GM12878 (cell line): Measurements from ENCODE around the gene TSEN54. TPM values are rescaled to one million over a fixed set of nuclear protein-coding genes. Genes with fewer than 3 reads are reported as not detected.

ENCODE experiments used
- BCL11A ChIP-seq: IDR thresholded peaks from 2 replicates; pipeline ENCODE4 v1.6.1; 2011; ENCODE audit warnings: low read depth, low read length
- BMI1 ChIP-seq: fragments of 450-650 bp; IDR thresholded peaks from 2 replicates; pipeline ENCODE4 v1.6.1; 2016; ENCODE audit warnings: mild to moderate bottlenecking, moderate library complexity, borderline replicate concordance
- DPF2 ChIP-seq: fragments of 450-650 bp; IDR thresholded peaks from 2 replicates; pipeline ENCODE4 v1.6.1; 2017; ENCODE audit warnings: mild to moderate bottlenecking
- EED ChIP-seq: sonication (generic); IDR thresholded peaks from 2 replicates; pipeline ENCODE4 v1.6.1; 2016; ENCODE audit warnings: antibody characterized with exemption, low read depth
- ESRRA ChIP-seq: IDR thresholded peaks from 2 replicates; pipeline ENCODE4 v1.6.1; 2012; ENCODE audit warnings: mild to moderate bottlenecking, low read length, improper control_type of control experiment
- EZH2 ChIP-seq: IDR thresholded peaks from 2 replicates; pipeline ENCODE4 v1.6.1; 2012; ENCODE audit warnings: low read depth, mild to moderate bottlenecking, control low read depth, inconsistent platforms, low read length, borderline replicate concordance; ENCODE audit not compliant: control insufficient read depth
- FOS ChIP-seq: IDR thresholded peaks from 3 replicates; pipeline ENCODE4 v1.6.1; 2011; ENCODE audit warnings: borderline replicate concordance; ENCODE audit not compliant: insufficient read length; ENCODE audit errors: extremely low read depth
- NFYB ChIP-seq: IDR thresholded peaks from 2 replicates; pipeline ENCODE4 v1.6.1; 2011; ENCODE audit warnings: low read depth, mild to moderate bottlenecking, low read length, improper control_type of control experiment, moderate library complexity; ENCODE audit not compliant: insufficient read depth
- NR2F1 ChIP-seq: fragments of 450-650 bp; conservative IDR thresholded peaks from 2 replicates; pipeline ENCODE4 v1.6.1; 2017; ENCODE audit warnings: mild to moderate bottlenecking
- SMARCA5 ChIP-seq: fragments of 450-650 bp; IDR thresholded peaks from 2 replicates; pipeline ENCODE4 v1.6.1; 2017; ENCODE audit warnings: mild to moderate bottlenecking
- ZNF217 ChIP-seq: fragments of 450-650 bp; IDR thresholded peaks from 2 replicates; pipeline ENCODE4 v1.6.1; 2017; ENCODE audit warnings: antibody characterized with exemption, mild to moderate bottlenecking
- ZNF622 ChIP-seq: fragments of 450-650 bp; IDR thresholded peaks from 2 replicates; pipeline ENCODE4 v1.6.1; 2017; ENCODE audit warnings: mild to moderate bottlenecking, inconsistent platforms
- polyA plus RNA-seq, 11 experiments: library from polyadenylated mRNA; depleted of rRNA in 4 of 11; unstranded in 6 of 11; stranded (reverse) in 5 of 11; fragments of >200 nt; fragmentation: Nextera tagmentation in 4 of 11; fragmentation: Illumina TruSeq in 1 of 11; extraction: Ambion mirVana in 4 of 11; extraction: Trizol in 1 of 11; gene quantifications; 1 replicate in 1 of 11; 2 replicates in 10 of 11; pipeline versions ENCODE4 v1.2.1 to v1.2.3, GENCODE V29; 2011 to 2016; ENCODE audit warnings: inconsistent platforms in 2 of 11, missing spikeins in 2 of 11, low read depth in 1 of 11
- total RNA-seq, 4 experiments: library from RNA; depleted of rRNA in 3 of 4; stranded (reverse); fragments of >200 nt in 3 of 4; fragmentation: Illumina TruSeq in 1 of 4; extraction: Trizol in 1 of 4; gene quantifications; 2 replicates each; pipeline versions ENCODE4 v1.2.1 to v1.2.3, GENCODE V29; 2013 to 2021
- TF ChIP-seq, protein P1 (sequence below): fragments of 450-650 bp; IDR thresholded peaks from 2 replicates; pipeline ENCODE4 v1.6.1; 2017; ENCODE audit warnings: antibody characterized with exemption, mild to moderate bottlenecking, moderate library complexity
- TF ChIP-seq, protein P2 (sequence below): fragments of 450-650 bp; IDR thresholded peaks from 2 replicates; pipeline ENCODE4 v1.6.1; 2018; ENCODE audit warnings: borderline replicate concordance, mild to moderate bottlenecking; ENCODE audit not compliant: partially characterized antibody
- TF ChIP-seq, protein P3 (sequence below): fragments of 450-650 bp; formaldehyde crosslinking; IDR thresholded peaks from 2 replicates; pipeline ENCODE4 v1.4.0; 2020; ENCODE audit warnings: mild to moderate bottlenecking, moderate library complexity
- TF ChIP-seq, protein P4 (sequence below): fragments of 450-650 bp; IDR thresholded peaks from 2 replicates; pipeline ENCODE4 v1.6.1; 2016; ENCODE audit warnings: mild to moderate bottlenecking, moderate library complexity, borderline replicate concordance

The TSEN54 gene
- total and polyA plus RNA-seq, 10 of the 15 experiments (the other 5 are each of a cell fraction or from before 2014, with no cell fraction given), result 7.1 to 48.0 (median 41.1) TPM

DNA sequence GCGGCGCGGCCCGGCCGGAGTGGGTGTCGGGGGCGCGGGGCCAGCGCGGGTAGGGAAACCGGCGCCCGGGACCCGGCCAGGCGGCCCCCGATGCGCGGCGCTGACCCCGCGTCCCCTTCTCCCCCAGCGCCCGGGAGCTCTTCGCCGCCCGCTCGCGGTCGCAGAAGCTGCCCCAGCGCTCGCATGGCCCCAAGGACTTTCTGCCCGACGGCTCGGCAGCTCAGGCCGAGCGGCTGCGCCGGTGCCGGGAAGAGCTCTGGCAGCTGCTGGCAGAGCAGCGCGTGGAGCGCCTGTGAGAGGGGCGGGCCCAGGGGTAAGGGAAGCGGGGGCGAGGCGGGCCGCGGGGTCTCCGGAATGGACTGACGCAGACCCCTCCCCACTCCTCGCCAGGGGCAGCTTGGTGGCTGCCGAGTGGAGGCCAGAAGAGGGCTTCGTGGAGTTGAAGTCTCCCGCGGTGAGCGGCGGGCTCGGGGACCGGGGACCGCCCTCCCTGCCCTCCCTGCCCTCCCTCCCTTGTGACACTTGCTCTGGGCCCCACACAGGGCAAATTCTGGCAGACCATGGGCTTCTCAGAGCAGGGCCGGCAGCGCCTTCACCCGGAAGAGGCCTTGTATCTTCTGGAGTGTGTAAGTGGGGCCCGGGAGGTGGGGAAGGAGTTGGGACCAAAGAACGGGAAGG lies 430 bp downstream of the TSEN54 start (continued):
- TF ChIP-seq, protein P1, sequence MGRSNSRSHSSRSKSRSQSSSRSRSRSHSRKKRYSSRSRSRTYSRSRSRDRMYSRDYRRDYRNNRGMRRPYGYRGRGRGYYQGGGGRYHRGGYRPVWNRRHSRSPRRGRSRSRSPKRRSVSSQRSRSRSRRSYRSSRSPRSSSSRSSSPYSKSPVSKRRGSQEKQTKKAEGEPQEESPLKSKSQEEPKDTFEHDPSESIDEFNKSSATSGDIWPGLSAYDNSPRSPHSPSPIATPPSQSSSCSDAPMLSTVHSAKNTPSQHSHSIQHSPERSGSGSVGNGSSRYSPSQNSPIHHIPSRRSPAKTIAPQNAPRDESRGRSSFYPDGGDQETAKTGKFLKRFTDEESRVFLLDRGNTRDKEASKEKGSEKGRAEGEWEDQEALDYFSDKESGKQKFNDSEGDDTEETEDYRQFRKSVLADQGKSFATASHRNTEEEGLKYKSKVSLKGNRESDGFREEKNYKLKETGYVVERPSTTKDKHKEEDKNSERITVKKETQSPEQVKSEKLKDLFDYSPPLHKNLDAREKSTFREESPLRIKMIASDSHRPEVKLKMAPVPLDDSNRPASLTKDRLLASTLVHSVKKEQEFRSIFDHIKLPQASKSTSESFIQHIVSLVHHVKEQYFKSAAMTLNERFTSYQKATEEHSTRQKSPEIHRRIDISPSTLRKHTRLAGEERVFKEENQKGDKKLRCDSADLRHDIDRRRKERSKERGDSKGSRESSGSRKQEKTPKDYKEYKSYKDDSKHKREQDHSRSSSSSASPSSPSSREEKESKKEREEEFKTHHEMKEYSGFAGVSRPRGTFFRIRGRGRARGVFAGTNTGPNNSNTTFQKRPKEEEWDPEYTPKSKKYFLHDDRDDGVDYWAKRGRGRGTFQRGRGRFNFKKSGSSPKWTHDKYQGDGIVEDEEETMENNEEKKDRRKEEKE, result 0 out of 2 replicates have a peak, but pooled peaks have one; percentile 6
- TF ChIP-seq BMI1, result no peak
- TF ChIP-seq NFYB, result no peak
- TF ChIP-seq, protein P2, sequence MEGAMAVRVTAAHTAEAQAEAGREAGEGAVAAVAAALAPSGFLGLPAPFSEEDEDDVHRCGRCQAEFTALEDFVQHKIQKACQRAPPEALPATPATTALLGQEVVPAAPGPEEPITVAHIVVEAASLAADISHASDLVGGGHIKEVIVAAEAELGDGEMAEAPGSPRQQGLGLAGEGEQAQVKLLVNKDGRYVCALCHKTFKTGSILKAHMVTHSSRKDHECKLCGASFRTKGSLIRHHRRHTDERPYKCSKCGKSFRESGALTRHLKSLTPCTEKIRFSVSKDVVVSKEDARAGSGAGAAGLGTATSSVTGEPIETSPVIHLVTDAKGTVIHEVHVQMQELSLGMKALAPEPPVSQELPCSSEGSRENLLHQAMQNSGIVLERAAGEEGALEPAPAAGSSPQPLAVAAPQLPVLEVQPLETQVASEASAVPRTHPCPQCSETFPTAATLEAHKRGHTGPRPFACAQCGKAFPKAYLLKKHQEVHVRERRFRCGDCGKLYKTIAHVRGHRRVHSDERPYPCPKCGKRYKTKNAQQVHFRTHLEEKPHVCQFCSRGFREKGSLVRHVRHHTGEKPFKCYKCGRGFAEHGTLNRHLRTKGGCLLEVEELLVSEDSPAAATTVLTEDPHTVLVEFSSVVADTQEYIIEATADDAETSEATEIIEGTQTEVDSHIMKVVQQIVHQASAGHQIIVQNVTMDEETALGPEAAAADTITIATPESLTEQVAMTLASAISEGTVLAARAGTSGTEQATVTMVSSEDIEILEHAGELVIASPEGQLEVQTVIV, result no peak
- no peak for TF ChIP-seq EED
- no peak for TF ChIP-seq EZH2
- TF ChIP-seq BCL11A, result no peak
- peak; percentile 74; the same call in 1 of the 2 replicates for TF ChIP-seq NR2F1
- no peak for TF ChIP-seq ESRRA
- 0 out of 2 replicates have a peak, but pooled peaks have one; percentile 10 for TF ChIP-seq DPF2
- no peak for TF ChIP-seq FOS
- no peak; the same call in 1 of the 2 replicates for TF ChIP-seq SMARCA5
- TF ChIP-seq ZNF622, result no peak
- TF ChIP-seq ZNF217, result no peak; the same call in 1 of the 2 replicates
- TF ChIP-seq, protein P3, sequence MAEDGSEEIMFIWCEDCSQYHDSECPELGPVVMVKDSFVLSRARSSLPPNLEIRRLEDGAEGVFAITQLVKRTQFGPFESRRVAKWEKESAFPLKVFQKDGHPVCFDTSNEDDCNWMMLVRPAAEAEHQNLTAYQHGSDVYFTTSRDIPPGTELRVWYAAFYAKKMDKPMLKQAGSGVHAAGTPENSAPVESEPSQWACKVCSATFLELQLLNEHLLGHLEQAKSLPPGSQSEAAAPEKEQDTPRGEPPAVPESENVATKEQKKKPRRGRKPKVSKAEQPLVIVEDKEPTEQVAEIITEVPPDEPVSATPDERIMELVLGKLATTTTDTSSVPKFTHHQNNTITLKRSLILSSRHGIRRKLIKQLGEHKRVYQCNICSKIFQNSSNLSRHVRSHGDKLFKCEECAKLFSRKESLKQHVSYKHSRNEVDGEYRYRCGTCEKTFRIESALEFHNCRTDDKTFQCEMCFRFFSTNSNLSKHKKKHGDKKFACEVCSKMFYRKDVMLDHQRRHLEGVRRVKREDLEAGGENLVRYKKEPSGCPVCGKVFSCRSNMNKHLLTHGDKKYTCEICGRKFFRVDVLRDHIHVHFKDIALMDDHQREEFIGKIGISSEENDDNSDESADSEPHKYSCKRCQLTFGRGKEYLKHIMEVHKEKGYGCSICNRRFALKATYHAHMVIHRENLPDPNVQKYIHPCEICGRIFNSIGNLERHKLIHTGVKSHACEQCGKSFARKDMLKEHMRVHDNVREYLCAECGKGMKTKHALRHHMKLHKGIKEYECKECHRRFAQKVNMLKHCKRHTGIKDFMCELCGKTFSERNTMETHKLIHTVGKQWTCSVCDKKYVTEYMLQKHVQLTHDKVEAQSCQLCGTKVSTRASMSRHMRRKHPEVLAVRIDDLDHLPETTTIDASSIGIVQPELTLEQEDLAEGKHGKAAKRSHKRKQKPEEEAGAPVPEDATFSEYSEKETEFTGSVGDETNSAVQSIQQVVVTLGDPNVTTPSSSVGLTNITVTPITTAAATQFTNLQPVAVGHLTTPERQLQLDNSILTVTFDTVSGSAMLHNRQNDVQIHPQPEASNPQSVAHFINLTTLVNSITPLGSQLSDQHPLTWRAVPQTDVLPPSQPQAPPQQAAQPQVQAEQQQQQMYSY (CRISPR knock-in tag), result no peak
- TF ChIP-seq, protein P4, sequence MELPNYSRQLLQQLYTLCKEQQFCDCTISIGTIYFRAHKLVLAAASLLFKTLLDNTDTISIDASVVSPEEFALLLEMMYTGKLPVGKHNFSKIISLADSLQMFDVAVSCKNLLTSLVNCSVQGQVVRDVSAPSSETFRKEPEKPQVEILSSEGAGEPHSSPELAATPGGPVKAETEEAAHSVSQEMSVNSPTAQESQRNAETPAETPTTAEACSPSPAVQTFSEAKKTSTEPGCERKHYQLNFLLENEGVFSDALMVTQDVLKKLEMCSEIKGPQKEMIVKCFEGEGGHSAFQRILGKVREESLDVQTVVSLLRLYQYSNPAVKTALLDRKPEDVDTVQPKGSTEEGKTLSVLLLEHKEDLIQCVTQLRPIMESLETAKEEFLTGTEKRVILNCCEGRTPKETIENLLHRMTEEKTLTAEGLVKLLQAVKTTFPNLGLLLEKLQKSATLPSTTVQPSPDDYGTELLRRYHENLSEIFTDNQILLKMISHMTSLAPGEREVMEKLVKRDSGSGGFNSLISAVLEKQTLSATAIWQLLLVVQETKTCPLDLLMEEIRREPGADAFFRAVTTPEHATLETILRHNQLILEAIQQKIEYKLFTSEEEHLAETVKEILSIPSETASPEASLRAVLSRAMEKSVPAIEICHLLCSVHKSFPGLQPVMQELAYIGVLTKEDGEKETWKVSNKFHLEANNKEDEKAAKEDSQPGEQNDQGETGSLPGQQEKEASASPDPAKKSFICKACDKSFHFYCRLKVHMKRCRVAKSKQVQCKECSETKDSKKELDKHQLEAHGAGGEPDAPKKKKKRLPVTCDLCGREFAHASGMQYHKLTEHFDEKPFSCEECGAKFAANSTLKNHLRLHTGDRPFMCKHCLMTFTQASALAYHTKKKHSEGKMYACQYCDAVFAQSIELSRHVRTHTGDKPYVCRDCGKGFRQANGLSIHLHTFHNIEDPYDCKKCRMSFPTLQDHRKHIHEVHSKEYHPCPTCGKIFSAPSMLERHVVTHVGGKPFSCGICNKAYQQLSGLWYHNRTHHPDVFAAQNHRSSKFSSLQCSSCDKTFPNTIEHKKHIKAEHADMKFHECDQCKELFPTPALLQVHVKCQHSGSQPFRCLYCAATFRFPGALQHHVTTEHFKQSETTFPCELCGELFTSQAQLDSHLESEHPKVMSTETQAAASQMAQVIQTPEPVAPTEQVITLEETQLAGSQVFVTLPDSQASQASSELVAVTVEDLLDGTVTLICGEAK, result no peak
